Transverse colon (tissue), 4 donors: ENCODE measurements around the gene TTYH2. TPM values are rescaled to one million over a fixed set of nuclear protein-coding genes. Genes with fewer than 3 reads are reported as not detected.

Experiments
- DNase-seq: peaks from one replicate; pipeline ENCODE4 v3.0.0-alpha.2; 2019
- H3K27ac ChIP-seq, 4 donors: fragments of 200-600 bp; sonication (generic); 2 replicates each; pipeline ENCODE4 v1.5.1; 2016 to 2018; ENCODE audit warnings: inconsistent platforms in 4 of 4
- H3K27me3 ChIP-seq: fragments of 200-600 bp; sonication (generic); 2 replicates; pipeline ENCODE4 v1.5.1; 2017; ENCODE audit warnings: inconsistent platforms
- H3K36me3 ChIP-seq, 4 donors: fragments of 200-600 bp; sonication (generic); 2 replicates each; pipeline ENCODE4 v1.5.1; 2017 to 2019; ENCODE audit warnings: inconsistent platforms in 4 of 4
- H3K4me1 ChIP-seq, 4 donors: fragments of 200-600 bp; sonication (generic); 2 replicates each; pipeline ENCODE4 v1.5.1; 2017 to 2020; ENCODE audit warnings: inconsistent platforms in 4 of 4
- H3K4me3 ChIP-seq, 4 donors: fragments of 200-600 bp; sonication (generic); 1 replicate in 1 of 4; 2 replicates in 3 of 4; pipeline versions ENCODE4 v1.5.1 to v1.6.1; 2017 to 2019; ENCODE audit warnings: inconsistent platforms in 4 of 4
- H3K9me3 ChIP-seq, 2 donors: fragments of 200-600 bp; sonication (generic); 2 replicates each; pipeline ENCODE4 v1.5.1; 2017 to 2019; ENCODE audit warnings: inconsistent platforms in 2 of 2
- EP300 ChIP-seq: sonication (generic); formaldehyde crosslinking; IDR thresholded peaks from one replicate; pipeline ENCODE4 v1.6.1; 2017; ENCODE audit warnings: antibody characterized with exemption, low read depth
- POLR2A ChIP-seq: fragments of 450-650 bp; IDR thresholded peaks from one replicate; pipeline ENCODE4 v1.6.1; 2016; ENCODE audit warnings: antibody characterized with exemption, mild to moderate bottlenecking, moderate library complexity
- POLR2AphosphoS5 ChIP-seq, 3 donors: sonication (generic); formaldehyde crosslinking; IDR thresholded peaks; one replicate each; pipeline ENCODE4 v1.6.1; 2016; ENCODE audit warnings: antibody characterized with exemption in 3 of 3
- WGBS, 2 donors: methylation state at CpG; one replicate each; pipeline ENCODE4 v1.1.5; 2018; ENCODE audit warnings: low coverage in 1 of 2; 5-methylcytosine and 5-hydroxymethylcytosine counted together
- in situ Hi-C, 4 donors: fragments of 200-750 bp; cut with MboI; loops; one replicate each; pipeline versions ENCODE4 v1.15.0 to v1.15.1; 2017; ENCODE audit warnings: low sequenced_read_pairs in 3 of 4, low pct_ligation_motif_present in 1 of 4, low pct_unique_long_range_greater_than_20kb in 1 of 4
- intact Hi-C: fragments of 100-400 bp; cut with DNase I; formaldehyde crosslinking; loops from one replicate; pipeline ENCODE4 v1.15.1; 2023; ENCODE audit warnings: low total_unique reads
- total RNA-seq, 4 donors: library from RNA; depleted of rRNA; stranded (reverse); fragments of >200 nt; gene quantifications; one replicate each; pipeline ENCODE4 v1.1.0, GENCODE V29; 2016
- TF ChIP-seq, protein P1 (sequence below), 5 experiments: fragments of 200-600 bp in 3 of 5; fragments of 450-650 bp in 2 of 5; sonication (generic) in 3 of 5; IDR thresholded peaks; 1 replicate in 2 of 5; 2 replicates in 3 of 5; pipeline ENCODE4 v1.5.1; 2016 to 2017; ENCODE audit warnings: antibody characterized with exemption in 5 of 5, inconsistent platforms in 3 of 5, mild to moderate bottlenecking in 2 of 5, moderate library complexity in 1 of 5

Gene TTYH2
- total RNA-seq, 4 donors from 2014 or later, result 0.37 to 5.2 (median 2.3) TPM

GRCh38 chr17:74170924-74171323 lies 42.4 kb upstream of the TTYH2 start:
- peaks cover 32% of the 10 kb centered on the region for H3K27me3 ChIP-seq
- 83% methylated on average over 1 of the region's 1 CpG; no CpG with 5 or more reads in 1 of the 2 donors for WGBS, 2 donors
- TF ChIP-seq, protein P1, sequence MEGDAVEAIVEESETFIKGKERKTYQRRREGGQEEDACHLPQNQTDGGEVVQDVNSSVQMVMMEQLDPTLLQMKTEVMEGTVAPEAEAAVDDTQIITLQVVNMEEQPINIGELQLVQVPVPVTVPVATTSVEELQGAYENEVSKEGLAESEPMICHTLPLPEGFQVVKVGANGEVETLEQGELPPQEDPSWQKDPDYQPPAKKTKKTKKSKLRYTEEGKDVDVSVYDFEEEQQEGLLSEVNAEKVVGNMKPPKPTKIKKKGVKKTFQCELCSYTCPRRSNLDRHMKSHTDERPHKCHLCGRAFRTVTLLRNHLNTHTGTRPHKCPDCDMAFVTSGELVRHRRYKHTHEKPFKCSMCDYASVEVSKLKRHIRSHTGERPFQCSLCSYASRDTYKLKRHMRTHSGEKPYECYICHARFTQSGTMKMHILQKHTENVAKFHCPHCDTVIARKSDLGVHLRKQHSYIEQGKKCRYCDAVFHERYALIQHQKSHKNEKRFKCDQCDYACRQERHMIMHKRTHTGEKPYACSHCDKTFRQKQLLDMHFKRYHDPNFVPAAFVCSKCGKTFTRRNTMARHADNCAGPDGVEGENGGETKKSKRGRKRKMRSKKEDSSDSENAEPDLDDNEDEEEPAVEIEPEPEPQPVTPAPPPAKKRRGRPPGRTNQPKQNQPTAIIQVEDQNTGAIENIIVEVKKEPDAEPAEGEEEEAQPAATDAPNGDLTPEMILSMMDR (IDR thresholded peaks at IDR 0.05), result no peak
- TF ChIP-seq EP300 (no peak), POLR2A (no peak), POLR2AphosphoS5 (IDR thresholded peaks at IDR 0.05) (no peak)
- H3K4me3 ChIP-seq, result no peak overlapping the region
- in situ Hi-C loops (loop anchor here in 2 of 4 donors (10.0 to 25.0 kb wide), 2 partner anchors 734 to 736 kb away; no protein-coding TSS in a partner anchor), intact Hi-C loops (no loop called here)
- no peak overlapping the region for H3K27ac ChIP-seq
- H3K9me3 ChIP-seq, result no peaks in the 10 kb centered on the region
- H3K36me3 ChIP-seq, result no peaks in the 10 kb centered on the region
- DNase-seq, result no peak
- H3K4me1 ChIP-seq, result no peaks in the 10 kb centered on the region

- H3K4me1 ChIP-seq, result no peaks in the 10 kb centered on the region
- intact Hi-C loops (no loop called here), in situ Hi-C loops (loop anchor here in 2 of 4 donors (10.0 to 25.0 kb wide), 2 partner anchors 735 to 738 kb away; no protein-coding TSS in a partner anchor)
- no peaks in the 10 kb centered on the region for H3K36me3 ChIP-seq
- TF ChIP-seq POLR2AphosphoS5 (IDR thresholded peaks at IDR 0.05) (no peak), POLR2A (no peak), EP300 (no peak)
- TF ChIP-seq, protein P1 (IDR thresholded peaks at IDR 0.05), result no peak
- WGBS, 2 donors, result 32 to 39% methylated on average over 3 of the region's 3 CpGs
- H3K27ac ChIP-seq, result no peak overlapping the region
- no peaks in the 10 kb centered on the region for H3K9me3 ChIP-seq
- H3K4me3 ChIP-seq, result no peak overlapping the region
- DNase-seq, result no peak
- peaks cover 33% of the 10 kb centered on the region for H3K27me3 ChIP-seq
Observed at GRCh38 chr17:74172700-74173099, 40.7 kb upstream of the TTYH2 start.

DNA sequence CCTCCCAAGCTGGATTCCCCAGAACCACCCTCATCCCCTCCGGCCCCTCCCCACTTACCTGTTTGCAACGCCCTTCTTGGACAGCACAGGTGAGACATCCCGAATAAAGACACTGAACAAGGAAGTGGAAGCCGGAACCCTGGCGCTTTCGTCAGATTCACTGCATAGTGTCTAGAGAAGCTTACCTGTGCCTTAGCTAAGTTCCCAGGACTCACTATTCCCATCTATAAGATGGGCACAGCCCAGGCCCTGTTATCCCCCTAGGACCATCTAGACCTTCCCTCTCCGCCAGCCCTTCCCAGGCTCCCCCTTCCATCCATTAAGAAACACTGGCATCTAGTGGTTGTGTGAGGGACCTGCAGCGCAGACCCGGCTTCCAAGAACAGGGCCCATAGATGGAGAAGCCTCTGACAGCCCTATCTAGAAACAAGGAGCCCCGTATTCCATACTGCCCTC lies 36.8 kb upstream of the TTYH2 start:
- Histone ChIP-seq H3K9me3 (no peaks in the 10 kb centered on the region), H3K27me3 (peaks cover 39% of the 10 kb centered on the region), H3K27ac (no peak overlapping the region), H3K4me3 (no peak overlapping the region), H3K36me3 (no peaks in the 10 kb centered on the region), H3K4me1 (no peaks in the 10 kb centered on the region)
- in situ Hi-C loops (loop anchor here in 2 of 4 donors (10.0 to 25.0 kb wide), 2 partner anchors 739 to 742 kb away; no protein-coding TSS in a partner anchor), intact Hi-C loops (loop anchor here (2.0 kb wide), 1 partner anchor 748 kb away; no protein-coding TSS in a partner anchor)
- WGBS, 2 donors, result 22 to 55% methylated on average over 3 to 10 of the region's 10 CpGs
- peak; percentile 68 for DNase-seq
- TF ChIP-seq POLR2AphosphoS5 (IDR thresholded peaks at IDR 0.05), result no peak
- no peak for TF ChIP-seq EP300
- TF ChIP-seq, protein P1 (IDR thresholded peaks at IDR 0.05), result peak; percentile 72 to 85 (median 84)

DNA sequence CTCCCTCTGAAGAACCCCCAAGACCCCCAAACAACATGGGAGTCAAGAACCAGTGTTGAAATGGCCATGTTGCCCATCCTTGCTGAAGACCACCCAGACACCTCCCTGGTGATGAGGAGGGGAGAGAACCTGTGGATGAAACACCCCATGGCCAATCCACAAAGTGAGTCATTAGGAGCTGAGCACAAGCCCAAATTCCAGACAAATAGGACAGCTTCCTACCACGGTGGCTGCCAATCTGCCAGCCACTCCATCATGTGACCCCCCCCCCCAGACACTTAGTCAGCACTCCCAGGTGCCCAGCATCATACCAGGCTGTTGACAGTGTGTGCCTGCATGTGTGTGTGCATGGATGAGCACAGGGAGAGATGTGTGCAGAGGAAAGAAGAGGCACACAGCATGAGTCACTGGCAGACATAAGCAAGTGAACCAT lies 36.3 kb upstream of the TTYH2 start:
- no peak for DNase-seq
- Histone ChIP-seq H3K4me3 (no peak overlapping the region), H3K36me3 (no peaks in the 10 kb centered on the region), H3K4me1 (no peaks in the 10 kb centered on the region), H3K9me3 (no peaks in the 10 kb centered on the region), H3K27me3 (peaks cover 39% of the 10 kb centered on the region), H3K27ac (no peak overlapping the region)
- intact Hi-C loops, result loop anchor here (2.0 kb wide), 1 partner anchor 748 kb away; no protein-coding TSS in a partner anchor
- WGBS, 2 donors, result 11% methylated on average over 1 of the region's 1 CpG; no CpG with 5 or more reads in 1 of the 2 donors
- no peak for TF ChIP-seq POLR2AphosphoS5 (IDR thresholded peaks at IDR 0.05)
- TF ChIP-seq, protein P1 (IDR thresholded peaks at IDR 0.05), result no peak
- no peak for TF ChIP-seq EP300
- no peak for TF ChIP-seq POLR2A
- in situ Hi-C loops, result loop anchor here in 2 of 4 donors (10.0 to 25.0 kb wide), 2 partner anchors 740 to 742 kb away; no protein-coding TSS in a partner anchor
